Hepatic stellate cell (primary cell): ENCODE data around the gene ETV2.
"Not testable (repeated sequence)": the region's sequence is repeated elsewhere in the genome, so short reads cannot be mapped to it uniquely, and the experiment has no call there.

Experiments used
- DNase-seq: peaks from one replicate; pipeline ENCODE4 v3.0.0; 2011; ENCODE audit warnings: low spot score

The ETV2 gene

DNA sequence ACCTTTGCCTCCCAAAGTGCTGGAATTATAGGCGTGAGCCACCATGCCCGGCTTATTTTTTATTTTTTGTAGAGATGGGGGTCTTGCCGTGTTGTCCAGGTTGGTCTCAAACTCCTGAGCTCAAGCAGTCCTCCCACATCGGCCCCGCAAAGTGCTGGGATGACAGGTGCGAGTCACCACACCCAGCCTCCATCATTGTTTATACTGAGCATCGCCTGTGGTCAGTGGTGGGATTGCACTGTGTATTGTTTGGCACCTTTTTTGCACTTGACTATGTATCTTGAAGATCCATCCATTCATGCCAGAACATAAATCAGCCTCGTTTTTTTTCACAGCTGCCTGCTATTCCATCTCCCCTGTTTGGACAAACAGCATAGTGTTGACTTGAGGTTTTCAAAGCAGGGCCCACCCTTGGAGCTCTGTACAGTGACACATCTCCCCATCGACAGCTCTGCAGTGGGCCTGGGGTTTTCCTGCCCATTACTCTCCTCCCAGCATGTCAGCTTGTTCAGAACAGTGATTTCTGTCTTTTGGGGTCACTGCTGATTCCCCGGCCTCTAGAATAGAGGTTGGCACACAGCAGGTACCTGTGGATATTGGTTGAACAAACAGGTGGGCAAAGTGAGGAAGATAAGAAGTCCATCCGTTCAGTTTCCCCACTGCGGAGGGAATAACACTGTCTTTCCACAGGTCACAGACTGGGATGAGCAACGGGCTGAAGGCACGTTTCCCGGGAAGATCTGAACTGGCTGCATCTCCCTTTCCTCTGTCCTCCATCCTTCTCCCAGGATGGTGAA, 16.6 kb downstream of the ETV2 start:
- no peak for DNase-seq

DNA sequence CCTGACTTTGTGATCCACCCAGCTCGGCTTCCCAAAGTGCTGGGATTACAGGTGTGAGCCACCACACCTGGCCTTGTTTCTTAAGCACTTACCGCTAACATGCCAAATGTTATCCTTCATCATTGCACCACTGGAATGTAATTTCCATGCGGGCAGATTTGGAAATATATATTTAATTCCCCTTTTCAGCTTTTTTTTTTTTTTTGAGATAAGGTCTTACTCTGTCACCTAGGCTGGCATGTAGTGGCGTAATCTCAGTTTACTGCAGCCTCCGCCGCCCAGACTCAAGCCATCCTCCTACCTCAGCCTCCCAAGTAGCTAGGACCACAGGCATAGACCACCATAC, 20.4 kb downstream of the ETV2 start:
- DNase-seq = no peak

DNA sequence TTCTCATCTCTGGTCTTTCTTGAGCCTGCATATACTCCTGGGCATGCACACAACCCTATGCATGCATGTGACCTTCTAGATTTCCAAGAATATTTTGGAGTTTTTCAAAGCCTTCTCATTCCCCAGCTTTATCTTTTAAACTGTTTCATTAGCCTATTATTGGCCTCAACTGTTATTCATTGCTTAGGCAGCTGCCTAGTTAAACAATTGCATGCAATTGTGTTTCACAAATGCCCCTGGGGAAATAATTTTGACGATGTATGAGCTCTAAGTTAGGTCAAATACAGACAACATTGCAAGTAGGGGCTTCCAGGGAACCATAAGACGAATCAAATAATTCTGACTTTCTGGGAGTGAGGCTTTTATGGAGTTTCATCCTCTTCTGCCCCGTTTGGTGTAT, 22.4 kb downstream of the ETV2 start:
- no peak for DNase-seq

DNA sequence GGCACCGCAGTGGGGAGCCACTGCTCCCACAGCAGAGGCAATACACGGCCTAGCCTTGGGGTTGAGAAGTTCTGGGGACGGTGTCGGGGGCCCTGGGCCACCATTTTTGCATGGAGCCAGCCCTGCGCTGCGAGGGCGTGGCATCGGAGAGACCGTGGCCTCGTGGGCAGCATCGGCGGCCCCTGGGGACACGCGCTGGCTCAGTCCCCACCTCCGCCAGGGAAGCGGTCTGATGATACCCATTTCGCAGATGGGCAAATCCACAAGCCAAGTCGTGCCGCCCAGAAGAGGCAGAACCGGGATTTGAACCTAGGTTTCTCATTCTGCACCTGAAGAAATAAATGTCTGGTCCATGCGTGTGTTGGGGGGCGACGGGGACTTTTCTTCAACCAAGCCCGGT, 23.6 kb downstream of the ETV2 start:
- DNase-seq = no peak

DNA sequence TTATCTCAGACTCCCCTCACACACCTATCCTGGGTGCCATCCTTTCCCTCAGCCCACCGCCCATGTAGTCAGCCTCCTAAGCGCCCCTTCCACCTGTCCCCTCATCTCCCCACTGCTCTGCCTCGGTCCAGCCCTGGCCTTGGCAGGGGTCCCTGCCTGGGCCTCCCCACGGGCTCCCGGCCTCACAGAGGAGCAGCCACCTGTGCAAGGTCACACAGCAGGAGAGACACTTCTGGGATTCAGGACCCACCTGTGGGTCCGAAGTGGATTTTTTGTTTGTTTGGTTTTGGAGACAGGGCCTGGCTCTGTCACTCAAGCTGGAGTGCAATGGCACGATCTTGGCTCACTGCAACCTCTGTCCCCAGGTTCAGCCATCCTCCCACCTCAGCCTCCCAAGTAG, 24.1 kb downstream of the ETV2 start:
- DNase-seq = no peak

DNA sequence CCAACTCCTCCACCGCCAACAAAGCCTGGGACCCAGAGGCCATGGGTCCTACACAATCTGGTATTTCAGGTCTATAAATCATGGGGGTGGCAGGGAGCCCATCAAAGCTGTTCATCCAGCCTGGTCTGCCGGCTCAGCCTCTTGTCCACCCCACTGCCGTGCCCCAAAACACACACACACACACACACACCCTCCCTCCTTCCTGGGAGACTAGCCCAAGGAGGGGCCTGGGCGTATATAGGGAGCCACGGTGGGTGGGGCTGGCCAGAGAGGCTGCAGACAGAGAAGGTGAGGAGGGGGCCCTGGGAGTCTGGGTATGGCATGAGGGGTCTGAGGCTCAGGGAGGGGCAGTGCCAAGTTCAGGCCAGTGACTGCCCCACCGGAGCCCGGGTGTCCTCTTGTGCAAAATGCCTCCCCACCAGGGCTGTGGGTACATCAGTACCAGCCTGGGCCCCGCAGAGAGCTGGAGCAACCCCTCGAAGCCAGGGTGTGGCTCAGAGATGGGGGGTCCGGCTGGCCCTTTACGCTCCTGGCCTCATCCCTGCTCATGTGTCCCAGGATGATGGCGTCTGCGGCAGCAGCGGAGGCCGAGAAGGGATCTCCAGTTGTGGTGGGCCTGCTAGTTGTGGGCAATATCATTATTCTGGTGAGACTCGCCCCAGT, 24.8 kb downstream of the ETV2 start, which contains the start of gene UPK1A:
UPK1A (plus strand) TSS at position 267 of the 663 bp plus-strand sequence; CDS start at position 563, 296 bp downstream.
- DNase-seq = no peak

DNA sequence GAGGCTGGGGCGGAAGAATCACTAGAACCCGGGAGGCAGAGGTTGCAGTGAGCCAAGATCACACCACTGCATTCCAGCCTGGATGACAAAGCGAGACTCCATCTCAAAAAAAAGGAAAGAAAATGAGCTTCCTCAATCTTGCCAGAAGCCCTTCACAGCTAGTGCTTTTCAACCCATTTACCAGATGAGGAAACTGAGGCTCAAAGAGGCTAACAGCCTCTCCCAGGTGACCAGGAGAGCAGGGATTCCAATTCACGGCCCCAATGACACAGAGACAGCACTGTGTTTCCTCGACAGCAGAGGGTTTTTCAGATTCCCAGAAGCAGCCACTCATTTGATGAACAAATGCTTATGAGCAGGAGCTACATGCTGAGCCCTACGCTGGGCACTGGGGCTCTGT, 28.0 kb downstream of the ETV2 start:
- DNase-seq = no peak

DNA sequence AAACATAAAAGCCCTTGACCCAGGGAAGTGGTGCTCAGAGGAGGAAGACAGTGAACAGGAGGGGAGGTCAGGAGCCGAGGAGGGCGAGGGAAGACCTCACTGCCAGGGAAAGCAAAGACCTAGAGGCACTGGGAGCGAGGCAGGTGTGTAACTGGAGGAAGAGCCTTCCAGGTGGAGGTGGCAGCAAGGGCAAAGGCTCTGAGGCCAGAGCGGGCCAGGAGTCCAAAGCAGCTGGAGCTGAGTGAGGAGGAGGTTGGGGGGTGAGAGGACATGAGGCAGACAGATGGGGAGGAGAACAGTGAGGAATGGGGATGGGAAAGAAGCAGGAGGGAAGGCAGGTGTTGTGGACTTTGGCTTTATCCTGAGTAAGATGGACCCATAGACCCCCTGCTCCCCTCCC, 28.4 kb downstream of the ETV2 start:
- no peak for DNase-seq

DNA sequence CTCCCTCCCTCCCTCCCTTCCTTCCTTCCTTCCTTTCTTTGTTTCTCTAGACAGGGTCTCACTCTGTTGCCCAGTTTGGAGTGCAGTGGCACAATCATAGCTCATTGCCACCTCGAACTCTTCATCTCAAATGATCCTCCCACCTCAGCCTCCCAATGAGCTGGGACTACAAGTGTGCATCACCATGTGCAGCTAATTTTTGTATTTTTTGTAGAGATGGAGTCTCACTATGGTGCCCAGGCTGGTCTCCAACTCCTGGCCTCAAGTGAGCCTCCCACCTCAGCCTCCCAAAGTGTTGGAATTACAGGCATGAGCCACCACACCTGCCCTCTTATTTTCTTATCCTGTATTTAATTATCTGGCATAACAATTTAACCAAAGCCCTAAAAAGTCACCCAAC, 29.1 kb downstream of the ETV2 start:
- DNase-seq = no peak

DNA sequence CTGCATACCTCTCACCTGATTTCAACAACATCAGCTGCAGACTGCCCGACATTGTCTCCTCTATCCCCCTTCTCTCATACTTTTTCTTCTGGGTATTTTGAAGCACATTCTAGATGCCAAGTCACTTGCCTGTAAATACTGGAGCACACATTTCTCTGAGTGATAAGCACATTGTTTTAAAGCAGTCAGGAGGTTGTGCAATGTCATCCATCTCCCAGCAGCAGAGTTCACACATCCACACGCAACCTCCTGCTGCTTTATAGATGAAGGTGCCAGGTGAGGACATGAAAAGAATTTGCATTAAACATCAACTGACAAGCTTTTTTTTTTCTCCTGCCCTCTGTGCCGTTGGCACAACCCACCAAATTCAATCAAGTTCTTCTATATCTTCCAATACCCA, 30.3 kb downstream of the ETV2 start:
- DNase-seq = peak; percentile 44

DNA sequence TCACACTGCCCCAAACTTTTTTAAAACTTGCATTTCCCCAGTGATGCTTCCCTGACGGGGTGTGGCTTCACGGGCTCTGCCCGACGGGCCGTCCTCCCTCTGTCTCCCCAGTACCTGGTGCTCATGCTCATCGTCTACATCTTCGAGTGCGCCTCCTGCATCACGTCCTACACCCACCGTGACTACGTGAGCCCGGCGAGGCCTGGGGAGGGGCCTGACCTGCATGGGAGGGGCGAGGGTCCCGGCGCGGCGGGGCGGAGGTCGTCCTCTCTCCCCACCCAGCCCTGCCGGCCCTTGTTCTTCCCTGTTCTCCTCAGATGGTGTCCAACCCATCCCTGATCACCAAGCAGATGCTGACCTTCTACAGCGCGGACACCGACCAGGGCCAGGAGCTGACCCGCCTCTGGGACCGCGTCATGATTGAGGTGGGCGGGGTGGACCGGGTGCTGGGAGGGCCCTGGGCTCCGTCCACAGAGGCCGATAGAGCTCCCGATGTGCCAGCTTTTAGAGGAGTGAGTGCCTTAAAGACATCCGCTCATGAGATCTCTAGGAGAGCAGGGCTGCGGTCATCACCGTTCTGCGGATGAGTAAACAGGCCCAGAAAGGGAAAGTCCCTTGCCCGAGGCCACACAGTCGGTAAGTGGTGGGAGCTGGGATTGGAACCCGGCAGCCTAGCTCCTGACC, 31.7 kb downstream of the ETV2 start:
- DNase-seq = peak; percentile 92

DNA sequence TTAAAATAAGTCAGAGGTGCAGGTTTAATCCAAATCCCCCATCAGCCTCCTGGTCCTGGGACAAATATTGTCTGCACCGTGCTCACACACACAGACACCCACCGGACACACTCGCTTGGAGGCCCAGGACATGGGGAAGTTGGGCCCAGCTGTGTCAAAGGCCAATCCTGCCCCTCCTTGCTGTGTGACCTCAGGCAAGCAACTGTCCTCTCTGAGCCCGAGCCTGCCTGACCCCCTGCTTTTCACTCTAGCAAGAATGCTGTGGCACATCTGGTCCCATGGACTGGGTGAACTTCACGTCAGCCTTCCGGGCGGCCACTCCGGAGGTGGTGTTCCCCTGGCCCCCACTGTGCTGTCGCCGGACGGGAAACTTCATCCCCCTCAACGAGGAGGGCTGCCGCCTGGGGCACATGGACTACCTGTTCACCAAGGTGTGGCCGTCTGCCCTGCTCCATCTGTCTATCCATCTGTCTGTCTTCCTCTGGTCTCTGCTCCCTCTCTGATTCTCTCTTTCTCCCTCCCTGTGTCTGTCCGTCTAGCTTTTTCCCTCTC, 34.1 kb downstream of the ETV2 start:
- no peak for DNase-seq

DNA sequence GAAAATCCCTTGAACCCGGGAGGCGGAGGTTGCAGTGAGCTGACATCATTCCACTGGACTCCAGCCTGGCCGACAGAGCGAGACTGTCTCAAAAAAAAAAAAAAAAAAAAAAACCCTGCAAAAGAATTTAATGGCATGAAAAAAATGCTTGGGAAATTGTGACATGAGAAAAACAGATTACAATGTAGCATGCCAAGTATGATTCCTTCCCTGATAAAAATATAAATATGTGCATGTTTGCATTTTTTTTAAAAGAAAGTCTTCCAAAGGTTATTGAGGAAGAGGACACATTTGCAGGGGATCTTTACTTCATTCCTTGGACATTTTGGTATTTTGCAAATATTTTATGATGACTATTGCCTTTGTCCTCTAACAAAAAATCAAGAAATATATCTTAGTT, 48.3 kb downstream of the ETV2 start:
- peak; percentile 65 for DNase-seq

DNA sequence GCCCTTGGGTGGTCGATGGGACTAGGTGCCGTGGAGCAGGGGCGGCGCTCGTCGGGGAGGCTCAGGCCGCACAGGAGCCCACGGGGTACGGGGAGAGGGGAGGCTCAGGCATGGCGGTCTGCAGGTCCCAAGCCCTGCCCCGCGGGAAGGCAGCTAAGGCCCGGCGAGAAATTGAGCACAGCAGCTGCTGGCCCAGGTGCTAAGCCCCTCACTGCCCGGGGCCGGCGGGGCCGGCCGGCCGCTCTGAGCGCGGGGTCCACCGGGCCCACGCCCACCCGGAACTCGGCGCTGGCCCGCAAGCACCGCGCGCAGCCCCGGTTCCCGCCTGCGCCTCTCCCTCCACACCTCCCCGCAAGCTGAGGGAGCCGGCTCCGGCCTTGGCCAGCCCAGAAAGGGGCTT, 49.6 kb downstream of the ETV2 start:
- DNase-seq = not testable (repeated sequence)

DNA sequence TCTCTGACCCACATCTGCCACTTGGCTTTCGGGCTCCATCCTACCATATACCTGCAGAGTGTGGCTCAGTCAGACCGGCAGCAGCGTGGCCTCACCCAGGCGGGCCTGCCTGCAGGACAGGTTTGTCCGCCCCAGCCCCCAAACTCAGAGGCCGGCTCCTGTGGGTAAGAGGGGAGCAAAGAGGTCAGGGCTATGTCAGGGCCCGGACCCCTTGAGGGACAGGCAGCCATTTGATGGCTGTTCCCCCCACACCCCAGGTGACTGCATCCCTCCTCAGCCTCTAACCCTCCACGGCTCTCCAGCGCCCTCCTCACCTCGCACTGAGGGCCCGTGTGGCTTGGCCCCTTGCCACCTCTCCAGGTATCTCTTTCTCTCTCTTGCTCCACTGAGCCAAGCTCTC, 50.5 kb downstream of the ETV2 start:
- DNase-seq = no peak

DNA sequence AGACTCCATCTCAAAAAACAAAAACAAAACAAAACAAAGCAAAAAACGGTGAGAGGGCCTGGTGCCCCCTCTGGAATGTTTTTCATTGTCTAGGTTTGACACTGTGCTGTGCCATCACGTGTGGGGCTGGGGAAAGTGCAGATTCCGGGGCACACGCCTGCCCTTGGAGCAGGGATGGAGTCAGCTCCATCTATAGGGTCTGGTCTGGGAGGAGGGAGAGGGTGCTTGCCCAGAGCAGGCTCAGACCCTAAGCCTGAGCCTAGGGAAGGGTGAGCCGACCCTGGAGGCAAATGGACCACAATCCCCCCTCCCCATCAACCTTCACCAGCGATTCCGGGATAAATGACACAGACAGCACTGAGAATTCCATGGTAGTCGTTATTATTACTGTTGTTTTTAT, 51.9 kb downstream of the ETV2 start:
- DNase-seq = no peak

DNA sequence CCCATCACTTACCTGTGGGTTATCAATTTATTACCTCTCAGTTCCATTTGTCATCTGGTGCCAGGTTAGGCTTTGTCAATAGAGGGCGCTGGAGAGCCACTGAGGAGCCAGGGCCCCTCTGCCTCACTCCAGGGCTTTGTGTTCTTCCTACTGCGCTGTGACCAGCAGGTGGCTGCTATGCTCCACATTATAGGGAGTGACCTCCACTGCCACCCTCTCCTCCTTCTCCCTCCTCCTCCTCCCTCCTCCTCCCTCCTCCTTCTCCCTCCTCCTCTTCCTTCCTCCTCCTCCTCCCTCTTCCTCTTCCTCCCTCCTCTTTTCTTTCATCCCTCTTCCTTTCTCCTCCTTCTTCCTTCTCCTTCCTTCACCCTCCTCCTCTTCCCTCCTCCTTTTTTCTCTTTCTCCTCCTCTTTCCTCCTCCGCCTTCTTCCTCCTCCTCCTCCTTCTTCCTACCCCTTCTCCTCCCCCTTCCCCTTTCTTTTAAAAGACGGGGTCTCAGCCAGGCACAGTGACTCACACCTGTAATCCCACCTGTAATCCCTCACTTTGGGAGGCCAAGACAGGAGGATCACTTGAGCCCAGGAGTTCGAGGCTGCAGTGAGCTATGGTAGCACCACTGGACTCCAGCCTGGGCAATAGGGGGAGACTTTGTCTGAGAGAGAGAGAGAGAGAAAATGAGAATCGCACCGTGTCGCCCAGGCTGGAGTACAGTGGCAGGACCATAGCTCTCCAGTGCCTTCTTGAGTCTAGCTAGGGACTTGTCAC, 52.5 kb downstream of the ETV2 start:
- DNase-seq = peak; percentile 83
